ENCODE measurements around the gene NCOA7.
"Not testable (repeated sequence)": the region's sequence is repeated elsewhere in the genome, so short reads cannot be mapped to it uniquely, and the experiment has no call there.

The NCOA7 gene

DNA sequence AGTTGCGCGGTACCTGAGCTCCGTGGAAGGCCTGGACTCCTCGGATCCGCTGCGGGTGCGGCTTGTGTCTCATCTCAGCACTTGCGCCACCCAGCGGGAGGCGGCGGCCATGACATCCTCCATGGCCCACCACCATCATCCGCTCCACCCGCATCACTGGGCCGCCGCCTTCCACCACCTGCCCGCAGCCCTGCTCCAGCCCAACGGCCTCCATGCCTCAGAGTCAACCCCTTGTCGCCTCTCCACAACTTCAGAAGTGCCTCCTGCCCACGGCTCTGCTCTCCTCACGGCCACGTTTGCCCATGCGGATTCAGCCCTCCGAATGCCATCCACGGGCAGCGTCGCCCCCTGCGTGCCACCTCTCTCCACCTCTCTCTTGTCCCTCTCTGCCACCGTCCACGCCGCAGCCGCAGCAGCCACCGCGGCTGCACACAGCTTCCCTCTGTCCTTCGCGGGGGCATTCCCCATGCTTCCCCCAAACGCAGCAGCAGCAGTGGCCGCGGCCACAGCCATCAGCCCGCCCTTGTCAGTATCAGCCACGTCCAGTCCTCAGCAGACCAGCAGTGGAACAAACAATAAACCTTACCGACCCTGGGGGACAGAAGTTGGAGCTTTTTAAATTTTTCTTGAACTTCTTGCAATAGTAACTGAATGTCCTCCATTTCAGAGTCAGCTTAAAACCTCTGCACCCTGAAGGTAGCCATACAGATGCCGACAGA, 31.4 kb upstream of the NCOA7 start:
- no peak for DNase-seq

DNA sequence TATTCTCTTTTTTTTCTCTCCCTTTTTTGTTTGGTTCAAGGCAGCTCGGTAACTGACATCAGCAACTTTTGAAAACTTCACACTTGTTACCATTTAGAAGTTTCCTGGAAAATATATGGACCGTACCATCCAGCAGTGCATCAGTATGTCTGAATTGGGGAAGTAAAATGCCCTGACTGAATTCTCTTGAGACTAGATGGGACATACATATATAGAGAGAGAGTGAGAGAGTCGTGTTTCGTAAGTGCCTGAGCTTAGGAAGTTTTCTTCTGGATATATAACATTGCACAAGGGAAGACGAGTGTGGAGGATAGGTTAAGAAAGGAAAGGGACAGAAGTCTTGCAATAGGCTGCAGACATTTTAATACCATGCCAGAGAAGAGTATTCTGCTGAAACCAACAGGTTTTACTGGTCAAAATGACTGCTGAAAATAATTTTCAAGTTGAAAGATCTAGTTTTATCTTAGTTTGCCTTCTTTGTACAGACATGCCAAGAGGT, 30.8 kb upstream of the NCOA7 start:
- no peak for DNase-seq

DNA sequence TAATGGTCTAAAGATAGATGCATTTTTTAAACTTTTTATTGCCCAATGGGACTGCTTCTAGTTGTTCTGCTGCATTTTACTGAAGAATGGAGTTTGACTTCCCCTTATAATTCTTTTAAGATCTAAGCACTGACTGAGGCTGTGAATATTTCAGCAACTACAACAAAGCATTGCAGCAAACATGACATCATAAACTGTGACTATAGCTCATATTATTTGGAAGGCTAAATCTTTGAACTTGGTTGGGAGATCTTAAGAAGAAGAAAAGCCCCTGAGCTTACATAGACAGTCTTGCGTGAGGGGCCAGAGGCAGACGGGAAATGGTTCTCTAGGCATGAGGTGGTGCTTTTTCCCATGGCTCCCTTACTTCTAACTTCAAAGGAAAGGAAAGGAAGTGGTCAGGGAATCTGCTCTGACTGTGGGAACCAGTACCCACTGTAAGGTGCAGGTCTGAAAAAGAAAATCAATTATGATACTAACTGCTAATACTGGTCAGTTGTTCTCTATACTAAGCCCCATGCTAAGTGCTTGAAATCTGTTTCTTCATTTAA, 26.6 kb upstream of the NCOA7 start:
- DNase-seq: no peak

DNA sequence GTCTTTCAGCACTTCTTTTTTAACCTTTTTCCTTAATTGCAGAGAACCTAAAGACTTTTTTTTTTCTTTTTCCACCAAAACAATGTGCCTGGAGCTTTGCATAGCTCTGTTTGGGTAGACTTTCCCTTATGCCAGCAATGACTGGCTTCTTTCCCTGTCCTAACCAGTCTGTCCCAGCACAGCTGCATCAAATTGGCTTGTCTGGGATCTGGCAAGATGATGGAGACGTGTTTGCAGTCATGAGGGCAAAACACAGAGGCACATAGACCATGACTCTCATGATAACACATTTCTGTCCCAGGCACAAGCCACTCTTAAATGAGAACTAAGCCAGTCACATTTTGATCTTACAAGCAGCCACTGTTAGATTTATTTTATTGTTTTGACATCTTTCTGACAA, 24.8 kb upstream of the NCOA7 start:
- no peak for DNase-seq

DNA sequence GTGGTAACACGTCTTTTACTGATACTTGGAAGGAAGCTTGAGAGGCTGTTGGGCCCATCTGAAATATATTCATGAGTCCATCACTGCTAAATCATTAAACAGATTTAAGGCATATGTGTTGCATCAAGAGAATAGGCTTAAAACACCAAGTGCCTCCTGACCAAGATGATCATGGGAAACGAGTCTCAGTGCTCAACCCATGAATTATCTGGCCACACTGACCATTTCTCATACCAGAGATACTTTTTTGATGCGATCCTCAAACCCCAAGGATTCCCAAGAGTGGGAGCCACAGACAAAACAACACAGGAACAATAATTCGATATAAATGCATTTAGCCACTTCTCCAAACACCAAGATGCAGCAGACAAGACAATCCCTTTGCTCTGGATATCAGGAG, 24.1 kb upstream of the NCOA7 start:
- DNase-seq: no peak

DNA sequence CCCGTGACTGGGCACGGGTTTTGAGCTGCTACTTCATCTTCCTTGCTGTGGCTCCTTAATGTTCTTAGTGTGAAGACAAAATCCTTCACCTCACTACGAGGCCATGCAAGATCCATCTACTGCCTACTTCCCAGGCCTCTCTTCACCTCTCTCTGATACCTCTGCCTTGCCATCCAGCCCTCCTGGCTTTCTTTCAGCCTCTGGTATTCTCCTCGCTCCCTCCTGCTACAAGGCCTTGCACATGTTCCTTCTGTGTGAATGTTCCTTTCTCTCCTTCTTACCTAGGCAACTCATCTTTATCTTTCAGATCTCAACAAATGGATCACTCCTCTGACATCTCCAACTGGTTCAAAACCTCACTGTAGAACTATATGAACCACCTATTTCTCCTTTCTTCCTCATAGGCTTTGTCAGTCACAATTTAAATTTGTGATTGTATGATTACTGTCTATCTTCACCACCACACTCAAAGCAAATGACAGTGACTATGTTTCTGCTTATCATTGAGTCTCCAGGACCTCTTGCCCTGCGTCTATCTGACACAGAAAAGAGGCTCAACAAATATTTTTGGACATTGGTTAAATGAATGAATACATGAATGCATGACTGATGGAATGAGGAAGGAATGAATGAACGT, 21.5 kb upstream of the NCOA7 start:
- no peak for DNase-seq

DNA sequence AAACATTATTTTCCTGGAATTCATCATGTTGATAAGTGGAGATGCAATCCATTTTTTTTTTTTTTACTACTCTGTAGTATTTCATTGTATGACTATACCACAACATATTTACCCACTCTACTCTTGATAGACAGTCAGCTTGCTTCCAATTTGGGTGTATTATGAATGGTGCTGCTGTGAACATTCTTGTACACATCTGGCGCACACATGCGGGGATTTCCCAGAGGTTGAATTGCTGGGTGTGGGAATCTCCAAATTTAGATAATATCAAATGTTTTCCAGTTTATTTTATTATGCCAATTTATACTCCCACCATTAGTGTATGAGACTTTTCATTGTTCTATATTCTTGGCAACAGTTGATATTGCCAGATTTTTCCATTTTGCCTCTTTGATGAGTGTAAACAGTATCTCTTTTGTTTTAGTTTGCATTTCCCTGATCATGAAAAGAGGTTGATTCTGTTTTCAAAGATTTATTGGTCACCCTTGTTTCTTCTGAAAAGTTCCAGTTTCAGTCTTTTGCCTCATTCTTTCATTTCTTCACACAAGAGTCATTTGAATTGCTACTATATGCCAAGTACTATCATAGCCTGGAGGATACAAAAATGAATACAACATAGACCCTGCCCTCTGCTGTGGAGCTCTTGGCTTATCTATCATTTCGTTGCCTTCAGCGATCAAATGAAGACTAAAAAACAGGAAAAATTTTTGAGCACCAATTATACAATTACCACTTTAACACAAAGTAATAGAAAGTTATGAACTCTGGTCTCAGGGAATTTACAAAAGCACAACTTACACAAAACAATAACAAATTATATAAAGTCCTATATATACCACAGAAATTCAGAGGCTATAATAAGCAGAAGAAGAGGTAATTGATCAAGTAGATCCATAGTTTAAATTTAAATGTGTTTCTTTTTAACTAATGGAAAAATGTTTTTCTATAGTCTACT, 17.1 kb upstream of the NCOA7 start:
- no peak for DNase-seq

DNA sequence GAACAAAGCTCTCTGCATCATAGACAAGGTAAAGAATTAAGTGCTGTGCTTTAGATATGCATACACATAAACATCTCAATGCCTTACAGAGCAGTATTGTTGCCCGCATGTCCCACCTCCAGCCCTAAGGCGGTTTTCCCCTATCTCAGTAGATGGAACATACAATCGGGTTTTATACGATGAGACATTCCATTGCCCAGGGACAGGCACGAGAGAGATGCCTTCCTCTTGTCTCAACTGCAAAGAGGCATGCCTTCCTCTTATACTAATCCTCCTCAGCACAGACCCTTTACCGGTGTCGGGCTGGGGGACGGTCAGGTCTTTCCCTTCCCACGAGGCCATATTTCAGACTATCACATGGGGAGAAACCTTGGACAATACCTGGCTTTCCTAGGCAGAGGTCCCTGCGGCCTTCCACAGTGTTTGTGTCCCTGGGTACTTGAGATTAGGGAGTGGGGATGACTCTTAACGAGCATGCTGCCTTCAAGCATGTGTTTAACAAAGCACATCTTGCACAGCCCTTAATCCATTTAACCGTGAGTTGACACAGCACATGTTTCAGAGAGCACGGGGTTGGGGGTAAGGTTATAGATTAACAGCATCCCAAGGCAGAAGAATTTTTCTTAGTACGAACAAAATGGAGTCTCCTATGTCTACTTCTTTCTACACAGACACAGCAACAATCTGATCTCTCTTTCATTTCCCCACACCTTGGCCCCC, 14.5 kb upstream of the NCOA7 start:
- DNase-seq: not testable (repeated sequence)

DNA sequence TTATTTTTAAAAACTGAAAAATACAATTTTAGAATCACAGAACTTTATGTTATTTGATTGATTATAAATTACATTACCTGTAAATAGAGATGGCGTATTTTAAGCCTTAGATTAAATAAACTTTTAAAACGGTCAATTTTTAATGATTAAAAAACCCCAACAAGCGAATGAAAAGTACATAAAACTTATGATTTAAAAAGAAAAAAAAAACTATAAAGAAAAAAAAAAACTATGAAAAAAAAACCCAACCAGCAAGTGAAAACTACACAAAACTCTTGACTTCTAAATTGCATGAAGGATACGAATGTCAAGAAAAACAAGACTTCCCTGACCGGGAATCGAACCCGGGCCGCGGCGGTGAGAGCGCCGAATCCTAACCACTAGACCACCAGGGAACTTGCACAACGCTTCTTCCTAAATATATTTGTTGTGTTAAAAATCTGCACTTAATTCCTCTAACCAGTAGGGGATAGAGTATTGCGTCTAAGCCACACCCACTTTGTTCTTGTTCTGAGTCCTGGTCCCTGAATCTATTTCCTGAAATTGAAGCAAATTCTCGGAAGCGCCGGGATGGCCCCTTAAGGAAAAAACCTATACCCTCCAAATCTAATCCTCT, 10.7 kb upstream of the NCOA7 start:
- DNase-seq: peak; percentile 94

DNA sequence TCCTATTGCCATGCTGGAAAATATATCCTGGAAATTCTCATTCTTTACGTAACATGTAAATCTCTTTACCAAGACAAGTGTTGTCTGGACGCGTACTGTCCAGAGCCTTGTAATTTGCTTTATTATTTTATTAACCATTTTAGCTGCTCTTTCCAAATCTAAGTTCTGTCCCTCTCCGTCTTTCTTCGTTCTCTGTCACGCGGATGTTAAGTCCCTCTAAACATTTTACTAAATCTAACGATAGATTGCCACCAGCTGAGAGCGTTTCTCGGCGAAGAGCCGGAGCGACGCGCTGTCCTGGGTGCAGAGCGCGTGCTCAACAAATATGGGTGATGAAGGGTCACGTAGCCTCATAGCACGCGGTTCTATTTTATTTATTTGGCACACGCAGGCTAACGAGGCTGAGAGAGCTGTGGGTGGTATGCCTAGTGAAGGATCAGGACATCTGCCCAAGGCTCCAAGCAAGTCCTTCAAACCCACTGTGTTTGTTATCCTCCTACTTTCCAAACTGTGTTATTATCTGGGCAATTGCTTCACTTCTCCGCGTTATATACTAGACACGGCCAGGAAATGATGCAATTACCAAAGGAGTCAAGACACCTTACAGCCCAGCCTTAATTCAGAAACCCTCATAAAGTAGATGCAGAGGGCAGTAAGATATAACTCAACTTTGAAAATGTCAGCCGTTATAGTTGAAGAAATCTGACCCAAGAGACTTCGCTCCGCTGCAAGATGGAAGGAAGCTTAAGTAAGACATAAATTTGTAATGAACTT, 10.0 kb upstream of the NCOA7 start:
- DNase-seq: peak; percentile 82

DNA sequence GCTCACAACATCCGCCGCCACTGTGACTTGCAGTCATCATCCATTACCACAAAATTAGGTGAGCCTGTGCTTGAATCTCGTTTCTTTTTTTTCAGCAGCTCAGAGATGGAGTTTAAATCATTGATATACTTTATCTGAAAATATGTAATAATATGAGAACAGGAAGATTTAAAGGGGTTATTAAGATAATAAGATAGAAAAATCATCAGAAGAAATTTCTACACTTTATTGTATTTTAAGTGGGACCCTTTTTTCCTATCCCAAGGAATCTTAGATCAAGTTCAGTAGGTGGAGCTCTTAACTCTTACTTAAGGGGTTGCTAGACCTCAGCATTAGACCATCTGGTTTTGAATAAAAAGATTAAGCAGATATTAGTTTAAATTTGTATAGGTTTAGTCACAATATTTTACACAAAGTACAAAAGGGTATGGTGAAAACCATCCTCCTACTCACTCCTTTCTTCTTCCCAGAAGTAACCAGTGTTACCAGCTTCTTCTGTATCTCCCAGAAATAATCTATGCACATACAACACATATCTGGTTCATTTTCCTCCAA, 9.4 kb upstream of the NCOA7 start:
- DNase-seq: peak; percentile 48

DNA sequence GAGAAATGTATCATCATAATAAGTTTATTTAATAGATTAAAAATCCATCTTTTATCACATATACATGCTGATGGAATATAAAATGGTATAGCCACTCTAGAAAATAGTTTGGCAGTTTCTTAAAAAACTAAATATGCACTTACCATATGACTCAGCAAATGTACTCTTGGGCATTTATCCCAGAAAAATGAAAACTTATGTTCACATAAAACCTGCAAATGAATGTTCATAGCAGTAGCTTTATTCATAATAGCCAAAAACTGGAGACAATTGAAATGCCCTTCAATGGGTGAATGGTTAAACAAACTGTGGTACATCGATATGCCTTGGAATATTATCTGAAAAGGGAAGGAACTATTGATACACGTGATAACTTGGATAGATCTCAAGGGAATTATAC, 6.4 kb upstream of the NCOA7 start:
- no peak for DNase-seq

DNA sequence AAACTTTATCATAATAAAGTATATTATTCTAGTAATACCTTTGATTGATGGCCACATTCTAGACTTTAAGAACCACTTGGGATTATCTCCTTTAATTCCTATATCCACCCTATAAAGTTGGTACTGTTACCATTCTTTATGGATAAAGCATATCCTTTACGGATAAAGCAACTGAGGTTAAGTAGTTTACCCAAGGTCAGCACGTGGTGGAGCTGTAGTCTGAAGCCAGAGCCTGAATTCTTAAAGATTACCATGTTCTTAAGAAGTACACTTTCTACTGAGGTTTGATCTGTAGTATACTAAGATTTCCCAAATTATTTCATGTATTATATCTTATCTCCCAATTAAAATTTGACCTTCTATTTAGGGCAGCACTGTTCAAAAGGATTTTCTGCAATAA, 3.0 kb upstream of the NCOA7 start:
- DNase-seq: no peak

DNA sequence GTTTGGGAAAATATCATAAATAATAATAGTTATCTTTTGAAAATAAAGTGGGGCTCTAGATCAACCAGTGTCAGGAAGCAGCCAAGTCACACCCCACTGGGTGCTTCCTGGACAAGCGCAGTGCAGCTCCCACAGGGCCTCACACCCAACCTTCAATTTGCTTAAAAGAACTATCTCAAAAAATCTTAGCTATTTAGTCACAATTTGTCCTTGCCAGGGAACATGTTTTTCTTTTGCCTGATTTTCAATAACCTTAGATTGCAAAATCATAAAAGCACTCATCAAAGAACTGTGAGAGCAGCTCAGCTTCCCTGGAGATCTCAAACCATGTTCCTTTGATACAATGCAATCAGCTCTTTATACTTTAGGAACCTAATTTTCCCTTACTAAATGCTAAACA, 1.6 kb upstream of the NCOA7 start:
- DNase-seq: no peak

DNA sequence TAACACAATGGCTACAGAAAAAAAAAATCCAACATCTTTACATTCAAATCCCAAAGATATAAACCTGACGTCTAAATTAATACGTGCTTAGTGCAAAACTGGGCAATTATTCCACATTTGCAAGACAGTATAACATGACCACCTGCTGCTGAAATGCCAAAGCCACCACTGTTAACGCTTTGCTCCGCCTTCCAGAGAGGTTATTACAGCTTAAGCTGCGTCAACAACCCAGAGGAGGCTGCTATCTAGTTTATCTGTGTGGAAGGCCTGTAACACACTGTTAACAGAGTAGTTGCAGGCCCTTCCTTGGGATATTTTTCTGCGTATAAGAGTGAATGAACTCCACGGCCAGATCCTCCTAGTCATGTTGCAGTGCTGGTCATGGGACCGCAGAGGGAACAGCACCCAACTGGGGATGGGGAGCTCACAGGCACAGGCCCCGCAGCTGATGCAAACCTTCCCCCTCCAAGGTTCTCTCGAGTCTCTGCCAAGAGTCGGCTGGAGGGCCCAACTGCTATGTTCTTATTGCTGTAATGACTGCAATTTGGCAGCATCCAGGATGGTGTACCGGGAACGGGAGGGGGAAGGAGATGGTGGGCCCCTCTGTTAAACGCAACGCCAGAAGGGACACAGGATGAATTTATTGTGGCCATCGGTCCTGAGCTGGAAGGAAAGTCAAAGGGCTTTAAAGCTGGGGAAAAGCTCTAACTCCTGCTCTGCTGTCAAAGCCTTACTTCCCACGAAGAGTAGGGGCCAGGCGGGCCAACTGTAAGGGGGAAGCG, 993 bp upstream of the NCOA7 start:
- peak; percentile 68 for DNase-seq

DNA sequence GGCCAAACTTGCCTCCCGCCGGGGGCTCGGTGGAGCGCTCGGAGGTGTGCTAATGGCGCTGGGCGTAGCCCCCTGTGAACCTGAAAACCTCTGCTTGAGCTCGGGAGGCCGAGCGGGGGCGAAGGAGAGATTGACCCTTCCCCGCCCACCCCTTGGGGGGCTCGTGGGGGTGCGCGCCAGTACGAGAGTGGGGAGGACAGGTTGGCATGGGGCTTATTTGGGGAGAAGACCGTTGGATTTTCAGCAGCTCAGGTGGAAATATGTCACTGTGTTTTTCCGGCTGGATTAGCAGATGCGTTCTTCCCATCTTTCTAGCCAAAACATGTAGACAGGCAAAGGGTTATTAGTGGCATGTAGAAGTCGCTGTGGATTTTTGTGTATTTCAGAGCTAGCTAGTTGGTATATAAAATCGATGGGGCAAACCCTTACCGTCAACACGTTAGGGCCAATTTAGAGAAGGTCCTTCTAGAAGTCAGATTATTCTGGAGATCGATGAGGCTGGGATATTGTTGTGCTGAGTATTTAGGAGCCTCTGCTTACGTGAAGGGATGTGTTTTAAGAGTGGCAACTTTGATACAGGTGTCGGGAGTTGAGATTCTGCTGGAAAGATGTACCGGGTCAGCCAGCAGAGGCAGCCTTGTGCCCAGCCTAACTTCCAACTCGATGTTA, 525 bp downstream of the NCOA7 start:
- DNase-seq: peak; percentile 24

DNA sequence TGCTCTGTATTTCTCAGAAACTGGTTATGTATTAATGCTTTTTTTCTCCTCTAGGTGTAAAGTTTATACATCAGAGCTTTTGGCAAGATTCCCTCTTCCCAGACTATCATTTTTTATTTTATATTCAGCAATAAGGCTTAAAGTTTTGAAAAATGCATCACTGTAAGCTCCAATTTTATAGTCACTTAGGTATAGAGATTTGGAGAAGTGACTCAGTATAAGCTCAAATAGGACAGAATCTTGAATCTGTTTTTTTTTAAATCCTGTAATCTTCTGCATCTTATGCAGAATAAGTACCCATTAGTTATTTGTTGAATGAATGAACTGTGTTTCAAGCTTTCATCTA, 1.0 kb downstream of the NCOA7 start:
- no peak for DNase-seq

DNA sequence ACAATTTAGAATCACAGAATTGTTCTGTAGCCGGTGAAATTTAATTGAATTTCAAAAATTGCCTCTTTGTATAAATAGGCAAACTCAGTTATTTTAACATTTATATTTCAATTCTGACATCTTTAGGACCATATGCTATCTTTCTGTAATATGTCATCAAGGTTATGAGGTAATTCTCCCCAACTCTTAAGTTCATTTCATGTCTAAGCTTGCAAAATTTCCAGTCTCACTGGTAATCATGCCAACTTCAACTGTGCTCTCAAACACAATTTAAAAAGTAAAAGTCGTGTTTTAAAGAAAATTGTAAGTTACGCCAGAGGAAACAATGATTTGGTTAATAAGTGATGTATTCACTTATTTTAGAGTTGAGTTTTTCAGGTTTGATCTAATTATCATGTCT, 1.4 kb downstream of the NCOA7 start:
- no peak for DNase-seq

DNA sequence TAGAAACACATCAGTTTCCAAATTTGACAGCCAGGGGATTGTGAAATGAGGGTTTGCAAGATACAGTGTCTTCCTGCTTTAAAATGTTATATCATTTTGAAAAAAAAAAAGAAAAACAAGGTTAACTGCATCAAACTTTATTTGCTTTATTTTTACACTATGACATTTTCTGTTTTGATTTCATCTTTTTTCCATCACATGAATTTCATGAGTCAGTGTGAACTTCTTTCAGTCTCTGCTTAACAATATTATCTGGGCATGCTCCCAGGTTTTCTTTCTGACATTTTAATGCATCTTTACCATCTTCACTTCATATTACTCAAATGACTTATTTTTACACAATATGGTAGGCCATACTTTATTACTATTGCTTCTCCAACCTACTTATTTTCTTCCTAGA, 1.9 kb downstream of the NCOA7 start:
- DNase-seq: no peak

DNA sequence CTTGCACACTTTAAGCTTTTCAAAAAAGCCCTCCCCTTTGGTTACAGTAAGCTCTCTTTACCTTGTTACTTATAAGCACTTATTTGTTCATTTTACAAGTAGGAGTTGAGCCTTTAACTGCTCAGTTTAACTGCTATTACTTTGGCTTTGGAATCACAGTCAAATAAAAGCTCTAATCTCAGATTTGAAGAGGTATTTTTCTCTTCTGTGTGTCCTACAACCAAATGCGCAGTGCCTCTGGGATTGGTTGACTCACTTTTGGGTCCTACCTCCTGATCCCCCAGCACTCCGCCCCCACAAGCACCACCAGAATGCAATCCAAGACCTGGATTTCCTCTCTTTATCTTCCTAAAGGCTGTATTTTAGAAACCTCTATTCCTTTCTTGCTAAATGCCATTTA, 2.5 kb downstream of the NCOA7 start:
- DNase-seq: no peak

Measured in SHP77 treated with DMSO at 0.1 percent for 48 hours (cell line).